Fibroblast of lung (primary cell): Measurements from ENCODE around the gene NKX2-3.

Source experiments
- CTCF ChIP-seq, 2 donors: IDR thresholded peaks in 1 of 2; conservative IDR thresholded peaks in 1 of 2; 1 replicate in 1 of 2; 2 replicates in 1 of 2; pipeline ENCODE4 v1.5.1; 2011 to 2012; ENCODE audit warnings: low read length in 2 of 2, control low read depth in 1 of 2, inconsistent platforms in 1 of 2, low read depth in 1 of 2, mild to moderate bottlenecking in 1 of 2
- EZH2 ChIP-seq: IDR thresholded peaks from 2 replicates; pipeline ENCODE4 v1.5.1; 2012; ENCODE audit warnings: low read length, control low read depth, mild to moderate bottlenecking; ENCODE audit errors: missing control alignments

- TF ChIP-seq CTCF (conservative IDR thresholded peaks at IDR 0.05 in 1 of 2, IDR thresholded peaks at IDR 0.05 in 1 of 2; ENCODE audit: low read depth in 1 of 2, low read length in 2 of 2) (no peak), EZH2 (peak; percentile 73)
Measured at GRCh38 chr10:99520847-99521764, 11.6 kb upstream of the NKX2-3 start.
